T-helper 17 cell (primary cell): ENCODE results near the gene TDRD3. TPM values are rescaled to one million over a fixed set of nuclear protein-coding genes. Genes with fewer than 3 reads are reported as not detected.

ENCODE experiments used
- ATAC-seq: fragments of 150-1000 bp; cut with Tn5 transposase; 2 replicates; pipeline ENCODE4 v1.10.0; 2021; ENCODE audit warnings: mild to moderate bottlenecking, moderate library complexity
- DNase-seq, 3 donors: peaks; one replicate each; pipeline versions ENCODE4 v3.0.0 to v3.0.0-alpha.2; 2020 to 2021
- H3K9me3 ChIP-seq: one replicate; pipeline ENCODE4 v1.7.0; 2013; ENCODE audit warnings: low read length, mild to moderate bottlenecking; ENCODE audit not compliant: control insufficient read depth, poor library complexity, severe bottlenecking
- H3K27ac Mint-ChIP-seq: one replicate; pipeline ENCODE4 v1.8.0; 2022; ENCODE audit warnings: mild to moderate bottlenecking, moderate library complexity, mixed read lengths
- H3K27me3 Mint-ChIP-seq: one replicate; pipeline ENCODE4 v1.8.0; 2022; ENCODE audit warnings: mixed read lengths
- H3K36me3 Mint-ChIP-seq: one replicate; pipeline ENCODE4 v1.8.0; 2022; ENCODE audit warnings: low read depth, mixed read lengths
- H3K4me1 Mint-ChIP-seq: one replicate; pipeline ENCODE4 v1.8.0; 2022; ENCODE audit warnings: mild to moderate bottlenecking, mixed read lengths
- H3K4me3 Mint-ChIP-seq: one replicate; pipeline ENCODE4 v1.8.0; 2022; ENCODE audit warnings: mild to moderate bottlenecking, moderate library complexity, mixed read lengths
- total RNA-seq, 4 donors: library from RNA in 2 of 4; stranded (reverse) in 2 of 4; gene quantifications; one replicate each; pipeline ENCODE4 v1.2.3 and lab custom pipeline; 2022 to 2026

TDRD3 gene
- total RNA-seq, 2 donors from 2014 or later = 25.4 to 27.4 TPM

- no peaks in the 10 kb centered on the region for H3K9me3 ChIP-seq
- Mint-ChIP-seq H3K27ac (no peak overlapping the region), H3K36me3 (no peaks in the 10 kb centered on the region), H3K4me1 (no peaks in the 10 kb centered on the region), H3K27me3 (peaks cover 23% of the 10 kb centered on the region), H3K4me3 (no peak overlapping the region)
- ATAC-seq = no peak
- no peak for DNase-seq
Observed at GRCh38 chr13:60617991-60618733, 221.1 kb downstream of the TDRD3 start.

GRCh38 chr13:60619461-60619860 is 222.4 kb downstream of the TDRD3 start:
- ATAC-seq (no peak), DNase-seq (no peak)
- Mint-ChIP-seq H3K27me3 (peaks cover 17% of the 10 kb centered on the region), H3K27ac (no peak overlapping the region), H3K36me3 (no peaks in the 10 kb centered on the region), H3K4me3 (no peak overlapping the region), H3K4me1 (no peaks in the 10 kb centered on the region)
- H3K9me3 ChIP-seq = no peaks in the 10 kb centered on the region

- no peaks in the 10 kb centered on the region for H3K36me3 Mint-ChIP-seq
- no peak for ATAC-seq
- no peak overlapping the region for H3K27ac Mint-ChIP-seq
- H3K4me1 Mint-ChIP-seq = no peaks in the 10 kb centered on the region
- DNase-seq = no peak
- H3K9me3 ChIP-seq = no peaks in the 10 kb centered on the region
- no peak overlapping the region for H3K4me3 Mint-ChIP-seq
- peaks cover 25% of the 10 kb centered on the region for H3K27me3 Mint-ChIP-seq
Observed at GRCh38 chr13:60620611-60621395, 223.8 kb downstream of the TDRD3 start.

- Mint-ChIP-seq H3K4me3 (no peak overlapping the region), H3K27ac (no peak overlapping the region), H3K4me1 (no peaks in the 10 kb centered on the region), H3K27me3 (peaks cover 27% of the 10 kb centered on the region), H3K36me3 (no peaks in the 10 kb centered on the region)
- DNase-seq (no peak), ATAC-seq (no peak)
- no peaks in the 10 kb centered on the region for H3K9me3 ChIP-seq
Observed at GRCh38 chr13:60623151-60623550, 226.1 kb downstream of the TDRD3 start.

Other genes starting within 250 kb of the TDRD3 start
- under 1 TPM in 1 of 2 donors, not detected in 1; 0.42 TPM for gene DIAPH3, start 233.3 kb upstream of the TDRD3 start, total RNA-seq